Esophagus squamous epithelium (tissue), 5 donors: ENCODE measurements around the gene ZFP62. TPM values are rescaled to one million over a fixed set of nuclear protein-coding genes. Genes with fewer than 3 reads are reported as not detected.

ENCODE experiments used
- DNase-seq: peaks from one replicate; lab custom pipeline; 2025; lab: John Stamatoyannopoulos, UW
- H3K27ac ChIP-seq, 4 donors: fragments of 200-600 bp; sonication (generic); one replicate each; pipeline ENCODE4 v1.5.1; 2016 to 2019; ENCODE audit warnings: mild to moderate bottlenecking in 1 of 4
- H3K27me3 ChIP-seq, 4 donors: fragments of 200-600 bp; sonication (generic); 1 replicate in 3 of 4; 2 replicates in 1 of 4; pipeline versions ENCODE4 v1.5.1 to v1.6.0; 2017 to 2021; ENCODE audit warnings: antibody characterized with exemption in 1 of 4
- H3K36me3 ChIP-seq, 3 donors: fragments of 200-600 bp; sonication (generic); one replicate each; pipeline ENCODE4 v1.5.1; 2016 to 2019
- H3K4me1 ChIP-seq, 3 donors: fragments of 200-600 bp; sonication (generic); one replicate each; pipeline ENCODE4 v1.5.1; 2017 to 2019
- H3K4me3 ChIP-seq, 4 donors: fragments of 200-600 bp; sonication (generic); 1 replicate in 3 of 4; 2 replicates in 1 of 4; pipeline ENCODE4 v1.5.1; 2016 to 2019; ENCODE audit warnings: mild to moderate bottlenecking in 2 of 4, moderate library complexity in 1 of 4
- H3K9me3 ChIP-seq, 3 donors: fragments of 200-600 bp; sonication (generic); one replicate each; pipeline ENCODE4 v1.5.1; 2016 to 2019
- CTCF ChIP-seq, 6 experiments: fragments of 450-650 bp in 4 of 6; fragments of 200-600 bp in 2 of 6; sonication (generic) in 2 of 6; IDR thresholded peaks; one replicate each; pipeline ENCODE4 v1.5.1; 2016 to 2019; ENCODE audit warnings: antibody characterized with exemption in 6 of 6, mild to moderate bottlenecking in 4 of 6, moderate library complexity in 4 of 6
- POLR2A ChIP-seq, 4 donors: fragments of 450-650 bp; IDR thresholded peaks; one replicate each; pipeline ENCODE4 v1.6.1; 2017; ENCODE audit warnings: antibody characterized with exemption in 4 of 4, mild to moderate bottlenecking in 4 of 4, moderate library complexity in 3 of 4
- WGBS, 2 donors: methylation state at CpG; one replicate each; pipeline ENCODE4 v1.1.5; 2018; 5-methylcytosine and 5-hydroxymethylcytosine counted together
- intact Hi-C: fragments of 100-400 bp; cut with DNase I; formaldehyde crosslinking; loops from one replicate; pipeline ENCODE4 v1.15.0; 2022
- total RNA-seq, 4 donors: library from RNA; depleted of rRNA; stranded (reverse); fragments of >200 nt; gene quantifications; one replicate each; pipeline ENCODE4 v1.1.0, GENCODE V29; 2016
- donor health status: DM: yes; HTN: yes; CAD: no.

ZFP62 gene
- total RNA-seq, 4 donors from 2014 or later = 8.9 to 32.6 (median 19.2) TPM

- intact Hi-C loops = no loop called here
- Histone ChIP-seq H3K4me1 (peaks cover 0 to 10% (median 0%) of the 10 kb centered on the region in 3 donors), H3K27me3 (no peaks in the 10 kb centered on the region), H3K4me3 (no peak overlapping the region), H3K9me3 (peaks cover 0 to 33% (median 31%) of the 10 kb centered on the region in 3 donors), H3K36me3 (peaks cover 23 to 87% (median 24%) of the 10 kb centered on the region in 3 donors), H3K27ac (no peak overlapping the region)
- no peak for TF ChIP-seq CTCF (IDR thresholded peaks at IDR 0.05)
- TF ChIP-seq POLR2A (IDR thresholded peaks at IDR 0.05) = no peak
- DNase-seq = no peak
- 97 to 98% methylated on average over 10 of the region's 10 CpGs for WGBS, 2 donors
These were observed 10.5 kb downstream of the ZFP62 start for GRCh38 chr5:180850434-180851078.

GRCh38 chr5:180849827-180850226, 11.2 kb downstream of the ZFP62 start:
- whole genome bisulfite sequencing, 2 donors = 92 to 94% methylated on average over 4 of the region's 4 CpGs
- TF ChIP-seq POLR2A (IDR thresholded peaks at IDR 0.05) (no peak), CTCF (IDR thresholded peaks at IDR 0.05) (no peak)
- H3K27ac ChIP-seq = no peak overlapping the region
- H3K4me1 ChIP-seq = peaks cover 0 to 10% (median 0%) of the 10 kb centered on the region in 3 donors
- intact Hi-C loops = no loop called here
- no peak overlapping the region for H3K4me3 ChIP-seq
- peaks cover 0 to 33% (median 31%) of the 10 kb centered on the region in 3 donors for H3K9me3 ChIP-seq
- no peaks in the 10 kb centered on the region for H3K27me3 ChIP-seq
- DNase-seq = no peak
- H3K36me3 ChIP-seq = peaks cover 20 to 81% (median 23%) of the 10 kb centered on the region in 3 donors

DNA sequence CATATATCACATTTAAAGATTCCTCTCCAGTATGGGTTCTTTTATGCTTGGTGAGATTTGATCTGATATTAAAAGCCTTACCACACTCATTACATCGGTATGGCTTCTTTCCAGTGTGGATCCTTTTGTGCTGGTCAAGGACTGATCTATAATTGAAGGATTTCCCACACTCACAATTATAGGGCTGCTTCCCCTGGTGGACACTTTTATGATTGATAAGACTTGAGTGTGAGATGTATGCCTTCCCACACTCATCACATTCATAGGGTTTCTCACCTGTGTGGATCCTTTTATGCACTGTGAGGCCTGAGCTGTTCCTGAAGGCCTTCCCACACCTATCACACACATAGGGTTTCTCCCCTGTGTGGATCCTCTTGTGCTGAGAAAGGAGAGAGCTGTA, 12.2 kb downstream of the ZFP62 start:
- Histone ChIP-seq H3K27me3 (no peaks in the 10 kb centered on the region), H3K9me3 (peaks cover 0 to 33% (median 31%) of the 10 kb centered on the region in 3 donors), H3K27ac (no peak overlapping the region), H3K36me3 (peaks cover 20 to 73% (median 23%) of the 10 kb centered on the region in 3 donors), H3K4me3 (no peak overlapping the region), H3K4me1 (peaks cover 0 to 10% (median 0%) of the 10 kb centered on the region in 3 donors)
- 100% methylated on average over 1 of the region's 1 CpG for WGBS, 2 donors
- intact Hi-C loops = no loop called here
- no peak for TF ChIP-seq CTCF (IDR thresholded peaks at IDR 0.05)
- no peak for TF ChIP-seq POLR2A (IDR thresholded peaks at IDR 0.05)
- DNase-seq = no peak

DNA sequence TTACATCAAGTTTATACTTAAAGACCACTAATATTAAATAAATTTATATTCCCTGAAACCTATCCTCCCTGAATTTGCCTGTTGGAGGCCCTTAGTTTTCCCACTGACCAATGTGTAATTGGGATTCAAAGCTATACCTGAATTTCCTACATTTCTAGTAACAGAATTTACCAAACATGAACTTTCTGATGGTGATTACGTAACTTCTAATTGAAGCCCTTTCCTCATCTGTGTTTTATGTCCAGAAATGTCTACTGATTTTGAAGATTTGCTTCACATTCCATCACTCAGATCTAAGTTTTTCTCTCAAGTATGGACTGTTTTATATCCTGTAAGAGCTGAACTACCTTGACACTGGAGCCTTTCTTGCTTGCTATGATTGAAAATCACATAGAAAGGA, 12.8 kb downstream of the ZFP62 start:
- no peak for DNase-seq
- peaks cover 0 to 10% (median 0%) of the 10 kb centered on the region in 3 donors for H3K4me1 ChIP-seq
- H3K36me3 ChIP-seq = peaks cover 20 to 67% (median 23%) of the 10 kb centered on the region in 3 donors
- H3K27ac ChIP-seq = no peak overlapping the region
- peaks cover 0 to 33% (median 31%) of the 10 kb centered on the region in 3 donors for H3K9me3 ChIP-seq
- 100% methylated on average over 1 of the region's 1 CpG for WGBS, 2 donors
- no peak overlapping the region for H3K4me3 ChIP-seq
- TF ChIP-seq POLR2A (IDR thresholded peaks at IDR 0.05) (no peak), CTCF (IDR thresholded peaks at IDR 0.05) (no peak)
- intact Hi-C loops = no loop called here
- no peaks in the 10 kb centered on the region for H3K27me3 ChIP-seq

- Histone ChIP-seq H3K4me1 (no peaks in the 10 kb centered on the region), H3K27me3 (no peaks in the 10 kb centered on the region), H3K36me3 (peaks cover 20 to 62% (median 23%) of the 10 kb centered on the region in 3 donors), H3K9me3 (peaks cover 0 to 33% (median 31%) of the 10 kb centered on the region in 3 donors), H3K27ac (no peak overlapping the region), H3K4me3 (no peak overlapping the region)
- DNase-seq = no peak
- WGBS, 2 donors = 28 to 39% methylated on average over 3 of the region's 3 CpGs
- intact Hi-C loops = no loop called here
- TF ChIP-seq POLR2A (IDR thresholded peaks at IDR 0.05) (no peak), CTCF (IDR thresholded peaks at IDR 0.05) (no peak)
These were observed 14.1 kb downstream of the ZFP62 start for GRCh38 chr5:180847026-180847425.
